A673 (cell line): ENCODE results near the gene NUCB1. TPM values are rescaled to one million over a fixed set of nuclear protein-coding genes. Genes with fewer than 3 reads are reported as not detected.
A peak's percentile ranks its signal among the peaks of the same experiment; 100 is the strongest.

Experiments
- BruUV-seq: library from RNA; stranded (reverse); fragments of 400-500 nt; replicated peaks from 2 replicates; lab custom pipeline; 2021; lab: Mats Ljungman, UMichigan
- CTCF ChIA-PET: fragments of 300-600 bp; sonication (Branson Sonifier 250); formaldehyde crosslinking; loops from one replicate; lab custom pipeline; 2022; ENCODE audit warnings: antibody characterized with exemption; lab: Charles Lee
- POLR2A ChIA-PET: fragments of 300-600 bp; sonication (Branson Sonifier 250); formaldehyde crosslinking; loops from one replicate; lab custom pipeline; 2022; ENCODE audit warnings: antibody characterized with exemption; ENCODE audit not compliant: low non-redundant PET; lab: Charles Lee
- DNase-seq: peaks from one replicate; pipeline ENCODE4 v3.0.0-alpha.2; 2015; ENCODE audit warnings: low spot score
- H3K27ac ChIP-seq: fragments of 200-600 bp; sonication (generic); 2 replicates; pipeline ENCODE4 v1.5.1; 2016; ENCODE audit warnings: mixed run types, low read depth, mild to moderate bottlenecking, mixed read lengths, antibody characterized with exemption, low read length; ENCODE audit not compliant: poor library complexity, severe bottlenecking
- H3K27me3 ChIP-seq: fragments of 200-600 bp; sonication (generic); replicated peaks from 2 replicates; pipeline ENCODE4 v1.6.1; 2017; ENCODE audit warnings: mixed run types, low read depth, mild to moderate bottlenecking, mixed read lengths, antibody characterized with exemption, low read length; ENCODE audit not compliant: insufficient read depth, poor library complexity
- H3K36me3 ChIP-seq: fragments of 200-600 bp; sonication (generic); 2 replicates; pipeline ENCODE4 v1.6.1; 2016; ENCODE audit warnings: mixed run types, mild to moderate bottlenecking, mixed read lengths, antibody characterized with exemption, low read length; ENCODE audit not compliant: insufficient read depth, poor library complexity, severe bottlenecking
- H3K4me1 ChIP-seq: fragments of 200-600 bp; sonication (generic); 2 replicates; pipeline ENCODE4 v1.6.1; 2017; ENCODE audit warnings: mixed run types, mild to moderate bottlenecking, mixed read lengths, antibody characterized with exemption, low read length; ENCODE audit not compliant: insufficient read depth, poor library complexity, severe bottlenecking
- H3K4me3 ChIP-seq: fragments of 200-600 bp; sonication (generic); 2 replicates; pipeline ENCODE4 v1.5.1; 2016; ENCODE audit warnings: low read depth, mixed run types, mild to moderate bottlenecking, mixed read lengths, low read length; ENCODE audit not compliant: poor library complexity, severe bottlenecking
- H3K9me3 ChIP-seq: fragments of 200-600 bp; sonication (generic); 2 replicates; pipeline ENCODE4 v1.6.1; 2016; ENCODE audit warnings: mixed run types, low read depth, mild to moderate bottlenecking, mixed read lengths, antibody characterized with exemption, low read length; ENCODE audit not compliant: poor library complexity, severe bottlenecking
- EZH2 ChIP-seq: fragments of 200-600 bp; sonication (generic); IDR thresholded peaks from 2 replicates; pipeline ENCODE4 v1.6.1; 2017; ENCODE audit warnings: borderline replicate concordance, low read depth, mild to moderate bottlenecking, mixed read lengths, antibody characterized with exemption, low read length; ENCODE audit not compliant: poor library complexity, severe bottlenecking
- intact Hi-C: fragments of 100-400 bp; cut with micrococcal nuclease; formaldehyde crosslinking; loops from one replicate; pipeline ENCODE4 v1.10.0; 2022; ENCODE audit not compliant: unreplicated experiment
- total RNA-seq: library from RNA; stranded (reverse); gene quantifications from 2 replicates; pipeline ENCODE4 v1.2.3, GENCODE V29; 2021
- TF ChIP-seq, protein P1 (sequence below): fragments of 300-800, 200-600 bp; sonication (generic); conservative IDR thresholded peaks from 2 replicates; pipeline ENCODE4 v1.5.1; 2017; ENCODE audit warnings: low read depth, mild to moderate bottlenecking, antibody characterized with exemption, low read length, moderate library complexity, mixed read lengths

Gene NUCB1
- total RNA-seq, 1 experiment from 2014 or later = 86.7 TPM

DNA sequence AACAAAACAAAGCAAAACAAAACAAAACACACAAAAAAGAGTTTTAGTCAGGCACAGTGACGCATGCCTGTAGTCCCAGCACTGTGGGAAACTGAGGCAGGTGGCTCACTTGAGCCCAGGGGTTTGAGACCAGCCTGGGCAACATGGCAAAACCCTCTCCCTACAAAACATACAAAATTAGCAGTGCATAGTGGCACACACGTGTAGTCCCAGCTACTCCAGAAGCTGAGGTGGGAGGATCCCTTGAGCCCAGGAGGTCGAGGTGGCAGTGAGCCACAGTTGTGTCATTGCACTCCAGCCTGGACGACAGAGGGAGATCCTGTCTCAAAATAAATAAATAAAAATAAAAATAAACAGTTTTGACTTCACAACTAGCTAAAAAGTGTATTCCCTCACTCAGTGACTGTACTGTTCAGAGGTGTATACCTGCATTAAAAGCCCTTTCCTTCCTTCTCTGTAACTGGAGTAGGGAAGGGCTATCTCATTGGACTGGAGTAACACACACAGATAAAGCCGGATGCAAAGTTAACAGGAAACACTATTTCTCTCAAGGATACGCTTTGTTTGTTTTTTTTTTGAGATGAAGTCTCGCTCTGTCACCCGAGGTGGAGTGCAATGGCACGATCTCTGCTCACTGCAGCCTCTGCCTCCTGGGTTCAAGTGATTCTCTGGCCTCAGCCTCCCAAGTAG is 50.9 kb downstream of the NUCB1 start:
- peaks cover 10% of the 10 kb centered on the region for H3K4me1 ChIP-seq
- H3K4me3 ChIP-seq = no peak overlapping the region
- BruUV-seq = no TSS peak
- ChIA-PET POLR2A (no interaction called here), CTCF (no interaction called here)
- H3K27me3 ChIP-seq = no peaks in the 10 kb centered on the region
- intact Hi-C loops = no loop called here
- H3K36me3 ChIP-seq = no peaks in the 10 kb centered on the region
- no peaks in the 10 kb centered on the region for H3K9me3 ChIP-seq
- TF ChIP-seq, protein P1, sequence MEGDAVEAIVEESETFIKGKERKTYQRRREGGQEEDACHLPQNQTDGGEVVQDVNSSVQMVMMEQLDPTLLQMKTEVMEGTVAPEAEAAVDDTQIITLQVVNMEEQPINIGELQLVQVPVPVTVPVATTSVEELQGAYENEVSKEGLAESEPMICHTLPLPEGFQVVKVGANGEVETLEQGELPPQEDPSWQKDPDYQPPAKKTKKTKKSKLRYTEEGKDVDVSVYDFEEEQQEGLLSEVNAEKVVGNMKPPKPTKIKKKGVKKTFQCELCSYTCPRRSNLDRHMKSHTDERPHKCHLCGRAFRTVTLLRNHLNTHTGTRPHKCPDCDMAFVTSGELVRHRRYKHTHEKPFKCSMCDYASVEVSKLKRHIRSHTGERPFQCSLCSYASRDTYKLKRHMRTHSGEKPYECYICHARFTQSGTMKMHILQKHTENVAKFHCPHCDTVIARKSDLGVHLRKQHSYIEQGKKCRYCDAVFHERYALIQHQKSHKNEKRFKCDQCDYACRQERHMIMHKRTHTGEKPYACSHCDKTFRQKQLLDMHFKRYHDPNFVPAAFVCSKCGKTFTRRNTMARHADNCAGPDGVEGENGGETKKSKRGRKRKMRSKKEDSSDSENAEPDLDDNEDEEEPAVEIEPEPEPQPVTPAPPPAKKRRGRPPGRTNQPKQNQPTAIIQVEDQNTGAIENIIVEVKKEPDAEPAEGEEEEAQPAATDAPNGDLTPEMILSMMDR = no peak
- TF ChIP-seq EZH2 = no peak
- DNase-seq = no peak
- no peak overlapping the region for H3K27ac ChIP-seq

DNA sequence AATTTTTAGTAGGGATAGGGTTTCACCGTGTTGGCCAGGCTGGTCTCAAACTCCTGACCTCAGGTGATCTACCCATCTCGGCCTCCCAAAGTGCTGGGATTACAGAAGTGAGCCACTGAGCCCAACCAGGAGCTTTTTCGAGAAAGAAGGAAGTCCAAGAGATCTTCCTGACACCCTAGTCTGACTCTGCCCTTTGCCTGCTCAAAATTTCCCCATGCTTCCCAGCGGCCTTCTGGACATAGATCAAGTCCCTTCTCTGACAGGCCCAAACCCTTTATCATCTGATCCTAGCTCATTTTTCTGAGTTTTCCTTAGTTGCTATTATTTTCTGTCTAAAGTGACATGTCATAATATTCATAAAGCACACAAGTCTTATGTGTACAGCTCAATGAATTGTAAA is 53.0 kb downstream of the NUCB1 start:
- H3K9me3 ChIP-seq = no peaks in the 10 kb centered on the region
- DNase-seq = no peak
- ChIA-PET CTCF (no interaction called here), POLR2A (no interaction called here)
- BruUV-seq = no TSS peak
- no peak overlapping the region for H3K27ac ChIP-seq
- H3K4me3 ChIP-seq = no peak overlapping the region
- H3K27me3 ChIP-seq = no peaks in the 10 kb centered on the region
- no peaks in the 10 kb centered on the region for H3K36me3 ChIP-seq
- intact Hi-C loops = no loop called here
- H3K4me1 ChIP-seq = peaks cover 10% of the 10 kb centered on the region
- TF ChIP-seq, protein P1 = no peak
- no peak for TF ChIP-seq EZH2

DNA sequence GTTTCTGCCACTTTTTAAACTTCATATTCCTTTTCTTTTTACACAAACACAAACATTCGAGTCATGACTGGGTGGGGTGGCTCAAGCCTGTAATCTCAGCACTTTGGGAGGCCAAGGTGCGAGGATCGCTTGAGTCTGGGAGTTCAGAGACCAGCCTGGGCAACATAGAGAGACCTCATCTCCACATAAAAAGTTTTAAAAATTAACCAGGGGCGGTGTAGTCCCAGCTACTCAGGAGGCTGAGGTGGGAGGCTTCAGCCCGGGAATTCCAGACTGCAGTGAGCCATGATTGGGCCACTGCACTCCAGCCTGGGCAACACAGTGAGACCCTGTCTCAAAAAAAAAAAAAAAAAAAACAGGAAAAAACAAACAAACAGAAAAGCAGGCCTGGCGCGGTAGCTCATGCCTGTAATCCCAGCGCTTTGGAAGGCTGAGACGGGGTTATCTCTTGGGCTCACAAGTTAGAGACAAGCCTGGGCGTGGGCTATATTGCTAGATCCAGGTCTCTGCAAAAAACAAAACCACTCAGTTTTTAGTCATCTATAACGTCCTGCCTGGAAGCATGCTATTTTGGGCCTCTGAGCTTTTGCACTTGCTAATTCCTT is 54.0 kb downstream of the NUCB1 start:
- DNase-seq = no peak
- TSS peak; percentile 83 for BruUV-seq
- POLR2A ChIA-PET = interaction anchor here (0.7 kb wide), 1 partner anchor 10 kb away, joined by 3 read pairs; no protein-coding TSS in a partner anchor
- H3K4me3 ChIP-seq = peak overlapping the region; percentile 81
- peak overlapping the region; percentile 59 for H3K27ac ChIP-seq
- intact Hi-C loops = no loop called here
- H3K27me3 ChIP-seq = no peaks in the 10 kb centered on the region
- H3K9me3 ChIP-seq = no peaks in the 10 kb centered on the region
- TF ChIP-seq, protein P1 = no peak
- no peak for TF ChIP-seq EZH2
- CTCF ChIA-PET = interaction anchor here (0.6 kb wide), 1 partner anchor 143 kb away, joined by 3 read pairs; no protein-coding TSS in a partner anchor
- no peaks in the 10 kb centered on the region for H3K36me3 ChIP-seq
- H3K4me1 ChIP-seq = peaks cover 10% of the 10 kb centered on the region
